ENCODE measurements around the gene C19orf67.

- TF ChIP-seq CTCF (IDR thresholded peaks at IDR 0.05) (no peak), EZH2 (IDR thresholded peaks at IDR 0.05; ENCODE audit: borderline replicate concordance, insufficient read depth, low read depth, low read length, poor library complexity, severe bottlenecking) (no peak)
Observed at GRCh38 chr19:14053032-14053431, 32.6 kb downstream of the C19orf67 start.

Data from B cell (primary cell).